ENCODE results near the gene TNRC6C.

TNRC6C gene

GRCh38 chr17:77957857-77958715 lies at the start of gene TNRC6C:
TNRC6C (plus strand) TSS chr17:77958703; CDS start chr17:78004207, 45,504 bp downstream.
- peak; percentile 99 for DNase-seq

DNA sequence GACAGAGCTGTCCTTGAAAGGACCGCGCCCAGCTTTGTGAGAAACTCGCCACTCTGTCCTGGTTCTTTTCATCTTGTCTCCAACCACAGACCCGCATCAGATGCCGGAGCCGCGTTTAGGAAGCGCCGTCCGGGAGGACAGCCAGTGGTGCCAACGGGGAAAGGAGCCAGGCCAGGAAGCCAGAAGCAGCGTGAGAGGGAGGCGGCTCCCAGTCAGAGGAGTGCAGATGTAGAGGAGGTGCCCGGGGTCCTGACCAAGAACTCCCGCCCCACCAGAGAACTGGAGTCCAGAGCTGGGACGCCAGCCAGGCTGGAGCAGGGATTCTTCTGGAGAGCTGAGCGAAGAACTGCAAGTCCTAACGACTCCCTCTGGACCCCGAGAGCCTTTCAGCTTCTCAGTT lies 49.3 kb upstream of the TNRC6C start:
- no peak for DNase-seq

- no peak for DNase-seq
Measured at GRCh38 chr17:77909816-77910215, 48.7 kb upstream of the TNRC6C start.

DNA sequence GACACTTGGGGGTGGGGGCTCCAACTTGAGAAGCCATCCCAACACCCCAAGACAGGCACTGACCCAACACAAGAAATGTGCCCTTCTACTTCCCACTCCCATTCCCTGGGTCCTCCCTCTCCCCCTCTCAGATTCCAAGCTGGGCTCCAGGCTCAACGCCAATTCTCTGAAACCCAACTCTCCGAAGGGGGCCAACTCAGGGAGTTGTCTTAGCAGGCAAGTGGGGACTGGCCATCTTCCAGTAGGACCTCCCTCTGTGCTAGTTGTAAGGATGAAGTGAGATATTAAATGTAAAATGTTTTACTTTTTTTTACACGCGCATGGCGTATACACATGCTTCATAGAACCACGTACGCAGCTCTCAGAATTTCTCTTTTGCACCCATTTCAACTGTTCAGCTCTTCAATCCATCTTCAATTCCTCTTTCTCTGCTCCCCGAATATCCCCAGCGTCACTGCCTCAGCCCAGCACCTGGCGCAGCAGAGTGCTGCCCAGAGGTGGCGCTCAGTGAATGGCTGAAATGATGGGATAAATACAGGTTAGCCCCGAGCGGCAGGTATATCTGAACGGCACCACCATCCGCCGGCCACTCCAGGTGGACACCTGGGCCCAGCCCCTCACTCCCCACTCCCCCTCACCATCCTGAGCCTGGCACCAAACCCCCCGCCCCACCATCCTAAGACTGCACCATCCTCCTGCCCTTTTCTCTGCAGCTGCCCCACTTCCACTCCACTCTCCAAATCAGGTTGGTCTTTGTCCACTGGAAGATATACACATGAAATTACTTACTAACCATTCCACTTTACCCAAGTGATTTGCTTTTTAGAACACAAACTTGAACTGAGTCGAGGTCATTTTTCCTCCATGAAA lies 43.9 kb upstream of the TNRC6C start:
- peak; percentile 89 for DNase-seq

DNA sequence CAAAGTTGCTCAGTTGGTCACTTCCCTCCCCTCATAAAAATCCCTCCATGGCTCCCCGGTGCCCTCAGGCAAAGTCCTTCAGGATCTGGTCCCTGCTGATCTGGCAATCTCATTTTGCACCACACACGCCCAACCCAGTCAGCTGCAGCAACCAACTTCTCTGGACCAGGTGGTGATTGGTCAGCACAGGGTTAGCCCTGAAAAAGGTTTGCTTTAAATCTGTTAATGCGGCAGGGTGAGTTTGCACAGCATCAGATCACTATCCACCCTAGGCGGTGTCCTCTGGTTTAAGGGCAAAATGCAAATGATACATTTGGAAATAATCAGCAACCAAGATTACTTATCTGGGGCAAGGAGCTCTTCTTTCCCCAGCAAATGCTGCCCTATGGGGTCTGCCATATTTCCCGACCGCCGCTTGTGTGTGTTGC lies 42.9 kb upstream of the TNRC6C start:
- no peak for DNase-seq

- no peak for DNase-seq
Measured at GRCh38 chr17:77916264-77916663, 42.2 kb upstream of the TNRC6C start.

GRCh38 chr17:77916703-77917481 lies 41.6 kb upstream of the TNRC6C start:
- DNase-seq, result no peak

DNA sequence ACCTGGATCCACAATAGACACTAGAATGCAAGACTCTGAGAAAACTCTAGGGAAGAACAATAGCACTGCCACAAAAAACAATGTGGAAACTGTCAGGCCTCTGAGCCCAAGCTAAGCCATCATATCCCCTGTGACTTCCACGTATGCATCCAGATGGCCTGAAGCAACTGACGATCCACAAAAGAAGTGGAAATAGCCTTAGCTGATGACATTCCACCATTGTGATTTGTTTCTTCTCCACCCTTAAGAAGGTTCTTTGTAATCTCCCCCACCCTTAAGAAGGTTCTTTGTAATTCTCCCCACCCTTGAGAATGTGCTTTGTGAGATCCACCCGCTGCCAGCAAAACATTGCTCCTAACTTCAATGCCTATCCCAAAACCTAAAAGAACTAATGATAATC lies 39.2 kb upstream of the TNRC6C start:
- no peak for DNase-seq

GRCh38 chr17:77923135-77923534 lies 35.4 kb upstream of the TNRC6C start:
- no peak for DNase-seq

- DNase-seq, result no peak
Measured at GRCh38 chr17:77923776-77924513, 34.6 kb upstream of the TNRC6C start.

DNA sequence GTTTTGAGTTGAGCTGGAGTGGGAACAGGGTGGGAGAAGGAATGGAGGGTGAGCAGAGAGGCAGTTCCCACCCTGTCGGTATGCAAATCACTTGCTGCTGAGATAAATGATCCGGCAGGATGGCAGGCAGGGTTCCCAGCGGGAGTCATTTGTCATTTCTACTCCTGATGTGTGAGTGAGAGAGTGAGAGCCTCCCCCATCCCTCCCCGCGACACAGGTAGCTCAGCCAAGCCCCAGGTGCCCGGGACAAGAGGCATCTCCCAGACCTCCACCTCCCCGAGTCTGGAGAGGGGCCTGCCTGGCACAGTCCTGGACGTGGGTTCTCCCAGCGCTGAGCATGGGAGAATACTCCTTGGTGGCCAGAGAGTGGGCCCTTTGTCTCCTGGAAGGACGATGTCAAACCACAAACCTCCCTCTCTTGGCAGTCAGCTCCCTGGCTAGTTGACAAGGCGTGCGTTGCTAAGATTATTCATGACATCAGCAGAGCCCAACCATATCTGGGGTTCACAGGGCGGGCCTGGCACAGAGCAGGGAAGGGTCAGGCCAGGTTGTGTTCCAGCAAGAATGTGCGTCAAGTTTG lies 33.7 kb upstream of the TNRC6C start:
- peak; percentile 42 for DNase-seq

GRCh38 chr17:77925831-77926543 lies 32.5 kb upstream of the TNRC6C start:
- no peak for DNase-seq

DNA sequence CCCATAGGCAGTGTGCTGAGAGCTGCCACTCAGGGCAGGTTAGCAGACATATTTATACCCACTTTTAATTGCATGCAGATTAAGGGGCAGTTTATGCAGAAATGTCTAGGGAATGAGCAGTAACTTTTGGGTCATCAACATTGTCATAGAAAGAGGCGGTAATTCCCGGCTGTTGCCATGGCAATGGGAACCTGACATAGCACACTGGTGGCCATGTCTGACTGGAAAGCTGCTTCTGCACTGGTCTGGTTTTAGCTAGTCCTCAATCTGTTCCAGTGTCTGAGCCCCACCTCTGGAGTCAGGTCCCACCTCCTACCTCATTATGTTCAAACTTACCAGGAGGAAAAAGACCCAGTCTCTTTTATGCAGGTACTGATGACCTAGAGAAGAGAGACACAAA lies 31.5 kb upstream of the TNRC6C start:
- no peak for DNase-seq

GRCh38 chr17:77927777-77928518 lies 30.6 kb upstream of the TNRC6C start:
- no peak for DNase-seq

DNA sequence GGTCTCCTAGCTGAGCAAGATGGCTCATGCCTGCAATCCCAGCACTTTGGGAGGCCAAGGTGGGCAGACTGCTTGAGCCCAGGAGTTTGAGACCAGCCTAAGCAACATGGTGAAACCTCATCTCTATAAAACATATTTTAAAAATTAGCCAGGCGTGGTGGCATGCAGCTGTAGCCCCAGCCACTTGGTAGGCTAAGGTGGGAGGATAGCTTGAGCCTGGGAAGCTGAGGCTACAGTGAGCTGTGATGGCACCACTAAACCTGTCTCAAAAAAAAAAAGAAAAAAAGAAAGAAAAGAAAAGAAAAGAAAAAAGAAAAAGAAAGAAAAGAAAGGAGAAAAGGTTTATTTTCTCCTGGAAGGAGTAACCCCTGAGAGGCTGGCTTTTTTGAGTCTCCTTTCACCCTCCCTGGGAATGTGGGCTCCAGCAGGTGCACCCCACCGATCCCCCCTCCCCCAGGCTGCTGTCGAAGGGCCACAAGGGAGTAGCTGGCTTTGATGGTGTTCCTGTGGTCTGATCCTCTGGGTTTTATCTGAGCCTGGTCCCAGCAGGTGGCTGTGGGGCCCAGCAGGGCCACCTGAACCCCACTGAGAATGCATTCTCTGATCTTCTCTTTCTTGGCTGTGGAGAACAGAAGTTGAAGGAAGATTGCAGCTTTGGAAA lies 29.9 kb upstream of the TNRC6C start:
- no peak for DNase-seq

- DNase-seq, result no peak
Measured at GRCh38 chr17:77929180-77929564, 29.3 kb upstream of the TNRC6C start.

GRCh38 chr17:77929871-77930436 lies 28.5 kb upstream of the TNRC6C start:
- no peak for DNase-seq

DNA sequence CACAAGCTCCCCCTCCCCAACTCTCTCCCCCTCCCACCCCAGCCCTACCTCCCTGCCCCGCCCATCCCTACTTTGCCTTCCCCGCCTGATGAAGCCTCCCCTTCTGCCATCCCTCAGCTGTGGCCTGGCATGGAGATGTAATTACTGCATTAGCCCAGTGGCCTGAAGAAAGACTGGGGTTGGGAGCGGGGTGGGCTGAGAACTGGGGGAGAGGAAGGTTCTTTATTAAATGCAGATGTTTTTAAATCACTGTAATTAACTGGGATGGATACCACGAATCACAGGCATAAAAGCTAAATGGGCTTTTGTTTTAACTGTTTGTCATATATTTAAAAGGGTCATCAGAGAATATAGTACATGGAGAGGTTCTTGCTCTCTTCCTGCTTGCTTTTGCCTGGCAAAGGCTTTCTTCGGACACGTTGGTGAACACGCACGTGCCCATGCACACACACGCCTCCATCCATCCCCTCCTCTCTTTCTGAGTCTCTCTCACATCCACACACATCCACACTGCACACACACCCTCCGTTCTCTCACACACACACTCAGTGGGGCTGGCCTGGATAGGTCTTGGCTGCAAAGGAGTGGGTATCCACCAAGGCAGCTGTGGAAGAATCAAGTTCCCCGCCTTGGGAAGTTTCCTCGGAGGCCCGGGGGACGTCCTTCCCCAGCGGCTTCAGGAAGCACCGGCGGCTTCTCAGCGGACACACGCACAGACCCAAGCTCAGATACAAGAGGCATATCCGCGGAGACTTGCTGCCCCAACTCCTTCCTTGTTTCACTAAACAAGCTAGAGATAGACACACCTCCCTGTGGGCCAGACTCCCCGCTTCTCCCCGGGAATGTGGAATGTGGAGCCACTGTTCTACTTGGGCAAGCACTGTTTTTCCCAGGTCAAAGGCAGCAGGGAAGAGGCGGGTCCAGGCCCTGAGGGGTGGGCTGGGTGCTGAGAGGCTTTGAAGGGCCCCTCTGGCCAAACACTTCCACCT lies 27.4 kb upstream of the TNRC6C start:
- peak; percentile 23 for DNase-seq
